Adrenal gland (tissue), 5 donors: ENCODE results near the gene RIT2.
"Not testable (repeated sequence)": the region's sequence is repeated elsewhere in the genome, so short reads cannot be mapped to it uniquely, and the experiment has no call there.

Experiments
- CTCF ChIP-seq, 6 experiments: fragments of 450-650 bp in 4 of 6; fragments of 200-600 bp in 2 of 6; sonication (generic) in 1 of 6; IDR thresholded peaks; 1 replicate in 5 of 6; 2 replicates in 1 of 6; pipeline versions ENCODE4 v1.5.1 to v1.8.0; 2016 to 2021; ENCODE audit warnings: antibody characterized with exemption in 6 of 6, mild to moderate bottlenecking in 2 of 6, moderate library complexity in 1 of 6
- POLR2A ChIP-seq, 2 donors: fragments of 450-650 bp; IDR thresholded peaks; one replicate each; pipeline ENCODE4 v1.6.1; 2017; ENCODE audit warnings: antibody characterized with exemption in 2 of 2, mild to moderate bottlenecking in 2 of 2, moderate library complexity in 1 of 2
- donor health status: DM: no; HTN: no; CAD: no.

- not testable (repeated sequence) for TF ChIP-seq POLR2A, CTCF (IDR thresholded peaks at IDR 0.05)
These were observed 373.6 kb downstream of the RIT2 start for GRCh38 chr18:42741805-42742347.
